Right renal pelvis (tissue), 4 donors: ENCODE data around the gene HNF4A. TPM values are rescaled to one million over a fixed set of nuclear protein-coding genes. Genes with fewer than 3 reads are reported as not detected.
"Not testable (repeated sequence)": the region's sequence is repeated elsewhere in the genome, so short reads cannot be mapped to it uniquely, and the experiment has no call there.

Source experiments
- DNase-seq, 4 donors: peaks; one replicate each; pipeline ENCODE4 v3.0.0-alpha.2; 2013; ENCODE audit warnings: low read depth in 4 of 4, low spot score in 3 of 4, missing footprints in 1 of 4
- polyA plus RNA-seq, 4 donors: library from polyadenylated mRNA; unstranded; fragments of 120-200 nt; gene quantifications; one replicate each; pipeline ENCODE4 v1.2.1, GENCODE V29; 2013; ENCODE audit not compliant: insufficient read length in 4 of 4

Gene HNF4A
- polyA plus RNA-seq, 4 donors: 42.5 to 54.4 (median 49.6) TPM

DNA sequence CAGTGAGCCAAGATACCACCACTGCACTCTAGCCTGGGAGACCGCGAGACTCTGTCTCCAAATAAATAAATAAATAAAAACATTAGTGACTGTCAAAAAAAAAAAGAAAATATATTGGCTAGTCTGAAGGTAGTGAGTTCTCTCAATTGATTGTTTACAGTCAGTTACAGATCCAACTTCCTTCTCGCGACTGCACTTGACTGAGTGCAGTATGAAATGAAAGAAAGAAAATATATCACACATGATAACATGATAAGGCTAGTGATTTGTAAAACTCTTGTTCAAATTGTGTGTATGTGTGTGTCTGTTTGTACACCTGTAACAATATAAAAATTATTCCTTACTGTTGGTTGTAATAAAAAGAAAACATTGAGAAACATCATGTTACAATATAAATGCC is 10.8 kb upstream of the HNF4A start:
- no peak for DNase-seq

DNA sequence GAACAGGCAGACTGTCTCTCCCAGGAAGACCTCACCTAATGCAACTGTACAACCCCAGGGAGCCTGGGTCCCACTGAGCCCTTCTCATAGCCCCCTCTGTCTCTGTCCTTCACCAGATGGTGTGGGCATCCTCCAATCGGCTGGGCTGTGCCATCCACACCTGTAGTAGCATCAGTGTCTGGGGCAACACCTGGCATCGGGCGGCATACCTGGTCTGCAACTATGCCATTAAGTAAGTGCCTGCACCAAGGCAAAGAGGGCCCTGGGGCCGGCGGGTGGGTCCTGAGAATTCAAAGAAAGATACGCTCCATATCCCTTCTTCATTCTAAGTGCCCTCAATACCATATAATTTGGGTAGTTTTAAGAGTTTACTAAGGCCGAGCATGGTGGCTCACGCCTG is 10.4 kb upstream of the HNF4A start:
- no peak for DNase-seq

DNA sequence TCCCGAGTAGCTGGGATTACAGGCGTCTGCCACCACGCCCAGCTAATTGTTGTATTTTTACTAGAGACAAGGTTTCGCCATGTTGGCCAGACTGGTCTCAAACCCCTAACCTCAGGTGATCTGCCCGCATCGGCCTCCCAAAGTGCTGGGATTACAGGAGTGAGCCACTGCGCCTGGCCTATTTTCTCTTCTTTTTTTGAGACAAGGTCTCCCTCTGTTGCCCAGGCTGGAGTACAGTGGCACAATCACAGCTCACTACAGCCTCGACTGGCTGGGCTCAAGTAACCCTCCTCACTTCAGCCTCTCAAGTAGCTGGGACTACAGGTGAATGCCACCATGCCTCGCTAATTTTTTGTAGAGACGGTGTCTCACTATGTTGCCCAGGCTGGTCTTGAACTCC is 9.6 kb upstream of the HNF4A start:
- DNase-seq: not testable (repeated sequence)

DNA sequence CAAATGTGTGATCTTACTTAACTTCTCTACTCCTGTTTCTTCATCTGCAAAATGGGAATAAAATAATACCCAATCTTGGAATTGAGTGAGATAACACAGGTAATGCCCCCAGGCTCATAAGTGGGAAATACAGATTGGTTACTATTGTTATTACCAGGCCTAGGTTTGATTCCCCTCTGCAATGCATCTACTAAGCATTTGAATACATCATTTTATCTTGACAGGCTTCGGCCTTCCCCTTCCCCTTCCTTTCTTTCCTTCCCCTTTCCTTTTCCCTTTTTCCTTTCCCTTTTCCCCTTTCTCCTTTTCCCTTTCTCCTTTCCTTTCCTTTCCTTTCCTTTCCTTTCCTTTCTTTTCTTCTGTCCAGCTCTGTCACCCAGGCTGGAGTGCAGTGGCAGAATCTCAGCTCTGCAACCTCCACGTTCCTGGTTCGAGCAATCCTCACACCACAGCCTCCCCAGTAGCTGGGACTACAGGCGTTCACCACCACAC is 7.3 kb upstream of the HNF4A start:
- DNase-seq: no peak

DNA sequence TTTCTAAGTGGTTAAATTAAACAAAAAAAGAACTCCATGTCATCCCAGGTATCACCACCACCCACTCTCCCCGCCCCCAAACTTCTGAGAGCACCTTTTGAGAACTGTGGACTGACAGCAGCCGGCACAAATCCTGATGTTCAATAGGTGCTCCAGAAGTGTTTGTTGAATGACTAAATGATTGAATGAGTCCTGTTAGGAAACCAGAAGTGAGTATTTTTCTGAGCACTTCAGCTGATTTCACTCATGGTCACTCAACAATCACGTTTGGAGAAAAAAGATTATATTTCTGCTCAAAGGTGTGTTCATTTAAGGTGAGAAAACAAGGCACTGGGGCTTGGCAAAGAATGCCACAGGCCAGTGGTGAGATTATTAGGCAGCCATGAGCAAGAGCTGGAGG is 6.2 kb upstream of the HNF4A start:
- no peak for DNase-seq

DNA sequence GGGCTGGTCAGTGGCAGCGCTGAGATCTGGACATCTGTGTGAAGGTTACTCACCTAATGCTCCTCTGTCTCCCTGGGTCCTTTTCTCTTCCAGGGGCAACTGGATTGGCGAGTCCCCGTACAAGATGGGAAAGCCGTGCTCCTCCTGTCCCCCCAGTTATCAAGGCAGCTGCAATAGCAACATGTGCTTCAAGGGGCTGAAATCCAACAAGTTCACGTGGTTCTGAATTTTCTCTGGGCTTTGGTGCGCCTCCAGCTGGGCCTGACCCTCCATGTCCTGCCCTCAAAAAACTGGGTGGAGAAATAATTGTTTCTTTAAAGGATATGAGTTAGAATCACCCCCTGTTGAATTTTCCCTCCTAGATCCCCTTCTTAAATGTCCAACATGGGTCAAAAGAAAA is 4.9 kb upstream of the HNF4A start:
- no peak for DNase-seq

DNA sequence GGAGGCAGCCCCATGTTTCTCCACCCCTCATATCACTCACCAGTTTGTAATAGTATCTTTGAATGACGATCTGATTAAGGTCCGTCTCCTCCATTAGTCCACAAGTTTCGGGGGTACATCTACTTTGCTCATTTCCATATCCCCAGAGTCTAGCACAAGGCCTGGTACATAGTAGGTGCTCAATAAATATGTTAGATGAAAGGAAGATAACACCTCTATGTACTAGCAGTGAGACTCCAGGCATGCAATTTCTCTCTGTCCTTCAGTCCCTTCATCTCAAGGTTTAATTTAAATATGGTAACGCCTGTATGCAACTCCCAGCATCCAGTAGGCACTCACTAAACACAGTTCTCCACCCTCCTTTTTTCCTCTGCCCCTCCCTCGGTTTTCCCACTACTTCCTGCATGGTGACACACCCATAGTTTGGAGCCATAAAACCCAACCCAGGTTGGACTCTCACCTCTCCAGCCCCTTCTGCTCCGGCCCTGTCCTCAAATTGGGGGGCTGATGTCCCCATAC is 461 bp upstream of the HNF4A start:
- DNase-seq: no peak

DNA sequence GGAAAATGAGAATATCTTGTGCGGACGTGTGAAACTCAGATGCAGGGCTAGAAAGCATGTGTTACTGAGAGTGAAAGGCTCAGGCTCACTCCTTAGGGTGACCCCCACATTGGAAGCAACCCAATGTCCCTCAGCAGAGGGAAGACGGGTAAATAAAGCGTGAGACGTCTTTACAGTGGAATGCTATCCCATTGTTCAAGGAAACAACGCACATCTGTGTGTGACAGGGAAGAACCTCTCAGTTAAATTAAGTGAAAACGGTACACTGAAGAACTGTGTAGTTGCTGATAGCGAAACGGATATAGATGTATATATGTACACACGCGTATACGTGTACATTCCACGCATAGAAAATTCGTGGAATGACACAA is 839 bp downstream of the HNF4A start:
- no peak for DNase-seq

DNA sequence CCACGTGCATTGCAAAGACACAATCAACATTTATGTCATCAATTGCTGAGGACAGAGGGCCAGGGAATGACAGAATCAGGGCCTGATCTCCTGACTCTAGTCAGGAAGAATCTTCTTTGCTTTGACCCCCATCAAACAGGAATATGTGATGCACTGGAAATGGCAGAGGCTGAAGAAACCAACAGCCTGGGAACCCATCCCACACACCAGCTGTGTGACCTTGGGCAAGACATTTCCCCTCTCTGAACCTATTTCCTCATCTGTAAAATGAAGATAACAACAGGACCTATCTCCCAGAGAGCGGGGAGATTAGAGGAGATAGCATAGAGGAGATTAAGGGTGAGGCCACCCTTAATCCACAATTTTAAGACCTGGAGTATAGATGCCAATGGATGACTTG is 1.5 kb downstream of the HNF4A start:
- DNase-seq: no peak

DNA sequence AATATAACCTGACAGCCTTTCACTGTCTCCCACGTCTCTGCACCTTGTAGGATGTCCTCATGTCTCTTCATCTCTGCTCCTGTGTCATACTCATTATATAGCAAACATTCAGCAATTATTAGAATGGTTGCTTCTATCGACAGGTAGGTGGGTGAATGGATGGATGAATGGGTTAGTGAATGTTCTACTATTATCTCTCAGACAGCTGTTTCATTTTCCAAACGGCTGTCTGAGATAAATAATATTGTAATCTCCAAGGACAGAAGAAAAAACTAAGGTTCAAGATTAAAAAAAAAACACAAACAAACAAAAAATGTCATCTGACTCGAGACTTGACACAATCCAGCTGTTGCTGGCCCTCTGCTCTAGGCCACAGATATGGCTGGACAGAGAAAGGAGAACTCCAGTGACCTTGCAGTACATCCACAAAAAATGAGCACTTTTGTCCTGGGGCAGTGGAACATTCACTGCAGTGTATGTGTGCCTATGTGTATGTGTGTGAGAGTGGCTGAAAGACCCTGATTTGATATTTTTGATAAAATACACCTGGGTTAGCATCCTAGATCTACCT is 2.1 kb downstream of the HNF4A start:
- peak; percentile 25 to 37 (median 34) for DNase-seq

DNA sequence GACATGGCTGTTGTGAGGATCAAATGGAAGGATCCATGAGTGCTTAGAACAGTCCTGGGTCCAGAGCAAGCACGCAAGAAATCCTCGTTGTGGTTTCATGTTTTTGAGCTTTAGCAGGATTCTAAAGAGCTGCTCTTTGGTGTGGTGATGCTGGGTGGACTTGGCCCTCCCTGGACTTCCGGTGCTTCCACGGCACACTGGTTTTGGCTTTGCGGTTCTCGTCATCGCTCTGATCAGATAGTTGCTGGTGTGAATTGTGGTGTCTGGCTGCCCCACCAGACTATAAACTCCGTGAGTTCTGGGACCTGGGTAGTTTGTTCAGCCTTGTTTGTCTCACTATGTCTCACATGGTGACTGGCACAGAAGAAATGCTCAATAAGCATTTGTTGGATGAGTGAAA is 3.3 kb downstream of the HNF4A start:
- no peak for DNase-seq

DNA sequence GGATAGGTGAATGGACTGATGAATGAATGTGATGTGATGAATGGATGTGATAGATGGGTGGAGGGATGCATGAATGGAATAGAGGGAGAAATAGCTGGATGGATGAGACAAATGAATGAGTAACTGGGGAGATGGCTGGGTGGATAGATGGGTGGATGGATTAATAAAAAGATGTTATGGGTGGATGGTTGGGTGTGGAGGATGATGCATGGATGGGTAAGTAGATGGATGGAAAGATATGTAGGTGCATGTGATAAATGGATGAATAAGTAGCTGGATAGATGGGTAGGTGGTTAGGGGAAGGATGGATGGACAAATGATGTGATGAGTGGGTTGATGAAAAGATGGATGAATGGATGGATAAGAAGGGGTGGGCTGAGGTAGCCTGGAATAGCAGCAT is 4.7 kb downstream of the HNF4A start:
- DNase-seq: no peak

DNA sequence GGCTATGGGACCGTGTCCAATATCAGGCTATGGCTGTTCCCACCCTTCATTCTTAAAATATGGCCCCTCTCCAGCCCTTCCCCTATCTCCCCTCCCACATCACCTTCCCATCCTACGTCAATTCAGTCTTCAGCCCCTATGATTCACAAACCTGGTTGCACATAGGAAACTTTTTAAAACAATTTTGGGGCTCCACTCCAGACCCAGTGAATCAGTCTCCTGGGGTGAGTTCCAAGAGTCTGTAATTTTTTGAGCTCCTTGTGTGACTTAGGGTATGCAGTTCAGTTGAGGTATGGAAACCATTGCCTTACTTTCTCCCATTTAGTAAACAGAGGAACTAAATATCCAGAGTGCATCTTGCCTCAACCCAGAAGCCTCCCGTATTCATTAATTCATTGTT is 5.5 kb downstream of the HNF4A start:
- no peak for DNase-seq

DNA sequence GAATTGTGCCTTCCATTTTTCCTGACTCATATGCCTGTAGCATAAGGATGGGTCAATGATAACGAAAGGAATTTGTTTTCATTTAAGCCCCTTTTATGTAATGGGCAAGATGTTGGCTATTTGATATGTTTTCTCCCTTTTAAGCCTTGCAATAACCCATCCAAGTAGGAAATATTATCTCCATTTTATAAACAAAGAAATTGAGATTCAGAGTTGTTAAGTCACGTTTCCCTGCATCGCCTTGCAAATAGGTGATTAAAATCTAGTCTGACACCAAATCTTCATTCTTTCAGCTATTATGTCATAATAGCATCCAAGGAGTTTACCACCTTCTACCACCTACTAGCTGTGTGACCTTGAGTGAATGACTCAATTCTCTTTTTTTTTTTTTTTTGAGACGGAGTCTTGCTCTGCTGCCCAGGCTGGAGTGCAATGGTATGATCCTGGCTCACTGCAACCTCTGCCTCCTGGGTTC is 7.0 kb downstream of the HNF4A start:
- no peak for DNase-seq

DNA sequence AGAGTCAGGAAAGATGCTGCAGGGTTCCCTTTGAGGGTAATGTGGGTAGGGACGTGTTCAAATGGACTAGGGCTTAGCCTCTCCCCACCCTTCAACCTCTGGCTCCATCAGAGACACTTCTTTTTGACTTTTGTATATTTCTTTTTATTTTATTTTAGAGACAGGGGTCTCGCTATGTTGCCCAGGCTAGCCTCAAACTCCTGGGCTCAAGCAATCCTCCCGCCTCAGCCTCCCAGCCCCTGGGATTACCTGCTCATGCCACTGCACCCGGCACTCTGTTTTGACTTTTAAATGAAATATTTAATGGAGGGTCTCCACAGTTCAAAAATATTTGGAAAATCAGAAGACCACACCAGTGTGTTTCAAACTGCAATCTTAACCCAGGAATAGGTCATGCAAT is 8.6 kb downstream of the HNF4A start:
- DNase-seq: no peak

DNA sequence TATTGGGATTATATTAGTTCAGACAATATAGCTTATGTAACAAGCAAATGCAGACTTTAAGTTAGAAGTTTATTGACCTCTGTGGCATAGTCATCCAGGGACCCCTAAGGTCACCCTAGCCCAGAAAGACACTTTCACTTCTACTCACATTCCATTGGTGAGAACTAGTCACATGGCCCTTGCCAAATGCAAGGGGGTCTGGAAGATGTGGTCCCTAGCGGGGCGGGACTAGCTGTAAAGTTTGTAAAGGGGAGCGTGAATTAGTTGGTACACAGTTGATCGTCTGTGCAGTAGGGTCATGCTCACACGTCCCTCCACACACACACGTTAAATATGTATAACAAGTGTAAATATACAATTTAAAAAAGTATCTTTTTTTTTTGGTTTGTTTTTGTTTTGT is 9.3 kb downstream of the HNF4A start:
- DNase-seq: no peak

DNA sequence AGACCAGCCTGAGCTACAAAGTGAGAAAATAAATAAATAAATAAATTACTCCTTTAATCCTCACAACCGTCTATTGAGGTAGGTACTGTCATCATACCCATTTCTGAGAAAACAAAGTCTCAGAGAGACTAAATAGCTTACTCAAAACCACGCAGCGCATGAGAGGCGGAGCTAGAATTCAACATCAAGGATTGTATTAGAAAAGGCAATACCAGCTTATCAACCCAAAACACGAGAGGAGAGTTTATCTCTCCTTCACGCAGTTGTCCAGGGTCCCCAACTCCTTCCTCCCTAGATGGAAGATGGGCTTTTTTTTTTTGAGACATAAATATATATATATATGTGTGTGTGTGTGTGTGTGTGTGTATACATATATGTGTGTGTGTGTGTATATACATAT is 12.2 kb downstream of the HNF4A start:
- DNase-seq: no peak

DNA sequence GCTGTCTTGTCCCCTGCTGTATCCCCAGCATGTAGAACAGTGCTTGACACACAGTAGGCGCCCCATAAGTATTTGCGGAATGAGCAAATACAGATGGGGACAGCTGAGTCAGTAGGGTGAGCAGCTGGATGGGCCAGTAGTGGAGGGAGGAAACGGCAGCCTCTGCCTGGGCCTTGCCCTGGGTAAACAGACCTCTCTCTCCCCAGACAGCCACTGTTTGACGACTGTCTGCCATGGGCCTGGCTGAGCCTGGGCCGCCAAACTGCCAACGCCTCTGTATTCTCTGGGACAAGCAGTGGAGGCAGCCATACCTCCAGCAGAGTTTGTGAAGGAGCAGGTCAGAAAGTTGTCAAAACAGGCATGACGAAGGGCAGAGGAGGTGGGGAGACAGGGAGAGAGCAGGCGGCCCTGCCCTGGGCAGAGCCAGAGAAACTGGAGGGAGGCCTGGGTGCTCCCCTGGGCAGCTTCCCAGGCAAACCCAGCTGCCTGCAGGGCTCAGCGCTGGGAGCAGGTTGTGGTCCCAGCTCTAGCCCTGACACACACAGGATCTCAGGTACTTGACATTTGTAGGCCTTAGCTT is 15.2 kb downstream of the HNF4A start:
- DNase-seq: no peak

DNA sequence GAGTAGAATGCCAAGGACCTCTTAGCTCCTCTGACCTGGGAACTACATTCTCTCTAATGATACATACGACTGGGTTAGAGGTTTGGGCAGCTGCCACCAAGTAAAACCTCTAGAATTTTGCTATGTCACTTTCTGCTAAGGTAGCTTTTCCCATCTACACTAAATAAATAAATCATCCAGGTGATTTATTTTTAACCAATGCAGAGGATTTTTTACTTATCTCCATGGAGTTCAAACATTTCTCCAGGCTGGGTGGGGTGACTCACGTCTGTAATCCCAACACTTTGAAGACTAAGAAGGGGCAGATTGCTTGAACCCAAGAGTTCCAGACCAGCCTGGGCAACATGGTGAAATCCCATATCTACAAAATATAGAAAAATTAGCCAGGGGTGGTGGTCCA is 27.1 kb downstream of the HNF4A start:
- no peak for DNase-seq

DNA sequence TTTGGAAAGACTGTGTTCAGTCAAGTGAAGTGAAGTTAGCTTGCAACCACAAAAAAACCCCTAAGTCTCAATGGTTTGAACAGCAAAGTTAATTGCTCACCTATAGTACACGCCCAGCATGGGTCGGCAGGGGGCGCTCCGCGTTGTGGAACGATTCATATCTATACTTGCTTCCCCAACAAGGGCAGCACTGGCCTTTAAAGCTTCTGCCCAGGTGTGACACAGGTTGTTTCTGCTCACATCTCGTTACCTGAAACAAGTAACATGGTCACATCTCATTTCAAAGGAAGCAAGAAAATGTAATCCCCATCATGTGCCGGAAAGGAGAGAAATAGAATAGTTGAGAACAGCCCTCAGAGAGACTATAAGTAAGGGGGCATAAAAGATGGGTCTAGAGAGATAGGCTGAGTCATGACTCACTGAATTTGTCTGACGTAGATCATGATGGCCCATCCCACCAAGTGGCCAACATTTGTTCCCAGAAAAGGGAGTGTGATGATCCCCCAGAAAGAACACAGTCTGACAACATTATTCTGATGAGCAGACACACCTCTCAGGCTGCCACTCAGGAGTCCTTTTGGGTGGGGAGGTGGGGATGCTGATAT is 29.0 kb downstream of the HNF4A start:
- DNase-seq: peak in 3 of 4 donors; percentile 33 to 50 (median 43)

DNA sequence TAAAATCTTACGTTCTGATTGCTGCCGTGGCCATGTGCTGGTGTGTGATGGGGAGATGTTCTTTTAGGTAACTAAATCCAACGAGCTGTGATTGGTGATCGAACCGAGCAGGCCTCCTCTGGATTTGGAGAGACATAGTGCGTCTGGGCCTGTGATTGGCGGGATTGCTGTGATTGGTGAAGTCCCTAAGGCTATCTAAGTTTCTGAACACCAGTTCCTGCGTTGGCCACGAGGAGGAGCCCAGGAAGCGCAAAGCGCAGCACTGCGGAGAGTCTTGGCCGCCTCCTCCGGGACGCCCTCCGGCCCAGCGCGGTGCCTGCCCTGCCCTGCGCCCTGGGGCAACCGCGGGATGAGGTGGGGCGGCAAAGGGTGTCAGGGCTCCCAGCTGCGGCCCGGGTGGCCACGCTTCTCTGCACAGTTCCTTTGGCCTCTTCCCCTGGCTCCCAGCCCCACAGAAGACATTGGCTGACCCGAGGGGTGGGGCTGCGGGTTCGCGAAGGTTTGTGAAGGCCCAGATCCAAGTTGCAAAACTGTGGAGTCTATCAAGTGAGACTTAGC is 33.0 kb downstream of the HNF4A start:
- DNase-seq: no peak

DNA sequence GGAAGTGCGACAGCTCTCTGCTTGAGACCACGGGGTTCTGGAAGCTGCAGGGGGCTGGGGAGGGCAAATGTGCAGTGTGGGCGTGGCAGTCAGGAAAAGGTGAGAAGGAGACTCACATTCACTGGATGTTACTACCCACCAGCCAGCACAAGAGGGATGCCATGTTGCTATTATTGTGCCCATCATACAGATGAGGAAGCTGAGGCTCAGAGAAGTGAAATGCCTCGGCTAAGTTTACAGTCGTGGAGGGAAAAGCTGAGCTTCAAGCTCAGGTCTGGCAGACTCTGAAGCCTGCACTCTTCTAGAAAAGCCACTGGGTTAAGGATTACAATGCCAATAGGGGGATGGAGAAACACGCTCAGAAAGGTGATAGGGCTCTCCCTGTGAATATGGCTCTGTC is 34.4 kb downstream of the HNF4A start:
- DNase-seq: no peak
